HG03108 (cell line): Measurements from ENCODE around the gene TRH.
"Not testable (repeated sequence)": the region's sequence is repeated elsewhere in the genome, so short reads cannot be mapped to it uniquely, and the experiment has no call there.

Experiments used
- ATAC-seq: cut with Tn5 transposase; IDR thresholded peaks from one replicate; pipeline ENCODE4 v1.9.1; 2021; ENCODE audit warnings: moderate library complexity; ENCODE audit not compliant: unreplicated experiment

Gene TRH

DNA sequence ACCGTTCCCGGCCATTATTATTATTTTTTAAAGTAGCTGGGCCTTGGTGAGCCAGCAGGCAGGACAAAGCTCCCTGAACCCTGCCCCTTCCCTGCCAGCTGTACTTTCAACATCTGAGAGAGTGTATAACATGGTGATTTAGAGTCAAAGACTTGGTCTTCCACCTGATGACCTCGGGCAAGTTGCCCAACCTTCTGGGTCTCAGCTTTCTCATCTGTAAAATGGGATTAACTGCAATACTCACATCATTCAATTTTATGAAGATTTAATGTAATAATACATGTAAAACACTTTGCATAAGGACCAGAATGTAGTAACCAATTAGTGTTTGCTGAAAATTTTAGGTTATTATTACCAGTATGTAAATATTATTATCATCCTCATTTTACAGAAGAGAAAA lies 11.9 kb upstream of the TRH start:
- ATAC-seq, result no peak

DNA sequence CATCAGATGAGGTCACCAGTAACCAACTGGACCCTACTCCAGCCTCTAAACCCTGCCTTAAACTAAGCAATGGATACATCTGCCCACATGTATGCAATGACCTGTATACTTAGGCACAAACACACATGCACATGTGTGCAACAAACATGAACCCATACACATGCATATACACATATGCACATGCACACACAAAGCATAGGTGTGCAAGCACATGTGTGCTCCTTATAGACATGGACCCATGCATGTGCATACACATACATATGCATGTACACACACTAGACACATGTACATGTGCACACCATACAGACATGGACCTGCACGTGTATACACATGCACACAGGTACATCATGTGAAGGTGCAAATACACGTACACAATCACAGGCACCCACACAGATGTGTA lies 8.6 kb upstream of the TRH start:
- ATAC-seq, result no peak

DNA sequence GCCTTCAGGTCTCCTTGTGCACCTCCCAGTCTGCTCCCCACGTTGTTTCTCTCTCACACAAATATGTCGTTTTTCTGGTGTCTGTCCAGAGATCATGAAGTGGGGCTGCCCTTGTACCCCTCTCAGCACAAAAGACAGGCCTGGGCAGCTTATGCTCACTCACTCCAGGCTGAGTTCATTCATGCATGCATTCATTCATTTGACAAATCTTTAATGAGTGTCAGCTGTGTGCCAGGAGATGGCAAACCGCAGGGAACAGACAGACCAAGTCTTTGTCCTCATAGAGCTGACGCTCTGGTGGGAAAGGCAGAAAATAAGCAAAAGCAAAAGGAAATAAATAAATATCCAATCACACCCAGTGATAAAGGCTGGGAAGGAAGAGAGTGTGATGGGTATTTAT lies 7.6 kb upstream of the TRH start:
- no peak for ATAC-seq

DNA sequence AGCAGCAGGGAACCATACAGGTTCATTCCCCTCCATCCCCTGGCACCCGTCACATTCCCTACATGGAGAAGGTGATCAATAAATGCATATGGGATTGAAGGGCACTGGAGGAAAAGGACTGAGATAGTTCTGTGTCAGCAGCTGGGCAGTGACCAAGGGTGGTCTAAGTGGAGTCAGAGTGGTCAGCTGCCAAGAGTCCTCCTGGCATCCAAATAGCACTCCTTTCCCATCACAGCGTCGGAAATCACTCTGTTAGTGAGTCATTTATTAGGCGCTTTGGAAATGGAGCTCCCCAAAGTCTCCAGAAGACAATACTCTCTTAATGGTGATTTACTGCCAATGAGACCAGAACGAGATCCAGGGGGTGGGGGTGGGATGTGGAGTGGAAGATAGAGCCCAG lies 6.8 kb upstream of the TRH start:
- ATAC-seq, result no peak

DNA sequence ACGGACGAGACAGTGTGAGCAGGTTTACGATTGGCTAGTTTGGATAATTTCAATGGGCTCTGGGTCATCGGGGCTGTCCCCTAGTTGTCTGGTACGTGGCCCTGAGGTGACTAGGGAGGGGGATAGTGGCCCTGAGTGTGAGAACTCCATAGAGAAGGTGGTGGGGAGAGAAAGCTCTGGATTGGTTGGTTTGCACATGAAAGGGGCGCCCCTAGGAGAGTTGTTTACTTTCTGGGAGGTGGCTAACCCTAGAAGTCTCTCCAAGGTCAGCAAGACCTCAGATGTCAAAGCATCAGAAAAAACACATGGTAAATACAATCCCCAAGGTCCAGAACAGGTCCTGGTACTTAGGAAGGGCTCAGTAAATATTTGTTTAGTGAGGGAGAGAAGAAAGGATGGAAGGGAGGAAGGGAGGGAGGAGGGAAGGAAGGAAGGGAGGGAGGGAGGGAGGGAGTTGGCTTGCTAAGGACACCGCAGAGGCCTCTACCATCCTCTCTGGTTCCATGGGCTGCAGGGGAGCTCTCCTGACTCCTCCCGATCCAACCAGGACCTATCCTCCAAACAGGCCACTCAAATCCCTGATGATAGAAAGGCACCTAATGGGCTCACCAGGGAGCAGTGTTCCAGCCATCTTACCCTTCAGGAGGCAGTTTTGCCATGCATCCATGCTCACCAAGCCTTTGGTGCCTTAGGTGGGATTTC lies 3.0 kb upstream of the TRH start:
- ATAC-seq, result no peak

DNA sequence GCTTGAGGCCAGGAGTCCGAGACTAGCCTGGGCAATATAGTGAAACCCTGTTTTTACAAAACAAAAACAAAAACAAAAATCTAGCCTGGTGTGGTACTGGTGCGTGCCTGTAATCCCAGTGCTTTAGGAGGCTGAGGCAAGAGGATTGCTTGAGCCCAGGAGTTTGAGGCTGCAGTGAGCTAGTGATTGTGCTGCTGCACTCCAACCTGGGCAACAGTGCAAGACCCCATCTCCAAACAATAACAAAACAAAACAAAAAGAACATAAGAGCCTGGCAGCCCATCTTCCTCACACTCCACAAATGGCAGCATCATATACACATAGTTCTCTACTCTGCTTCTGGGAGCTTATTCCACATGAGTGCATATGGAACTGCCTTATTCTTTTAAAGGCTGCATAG lies 2.2 kb upstream of the TRH start:
- no peak for ATAC-seq

DNA sequence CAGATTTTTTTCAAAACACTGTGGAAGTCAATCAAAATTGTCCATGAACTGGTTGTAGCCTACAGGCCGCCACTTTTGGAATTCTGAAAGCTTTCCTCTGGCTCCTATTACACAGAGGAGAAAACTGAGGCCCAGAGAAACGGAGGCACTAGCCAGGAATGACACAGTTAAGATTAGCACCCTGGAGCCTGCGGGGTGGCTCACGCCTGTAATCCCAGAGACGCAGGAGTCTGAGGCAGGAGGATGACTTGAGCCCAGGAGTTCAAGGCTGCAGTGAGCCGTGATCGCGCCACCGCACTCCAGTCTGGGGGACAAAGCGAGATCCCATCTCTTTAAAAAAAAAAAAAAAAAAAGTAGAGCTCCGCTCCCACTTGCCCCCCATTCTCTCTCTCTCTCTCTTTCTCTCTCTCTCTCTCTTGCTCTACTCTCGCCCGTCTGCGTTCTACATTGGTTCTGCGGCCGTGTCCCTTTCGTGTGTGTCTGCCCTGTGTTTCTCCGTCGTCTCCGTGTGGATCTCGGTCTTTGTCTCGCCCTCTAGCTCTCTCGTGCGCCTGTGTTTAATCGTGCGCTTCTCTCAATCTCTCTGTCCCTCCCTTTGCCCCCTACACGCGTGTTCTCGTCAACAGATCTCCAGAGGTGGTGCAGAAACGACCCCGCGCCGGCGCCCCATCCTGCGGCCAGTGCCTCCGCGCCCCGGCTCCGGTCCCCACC lies 512 bp upstream of the TRH start:
- ATAC-seq, result no peak

DNA sequence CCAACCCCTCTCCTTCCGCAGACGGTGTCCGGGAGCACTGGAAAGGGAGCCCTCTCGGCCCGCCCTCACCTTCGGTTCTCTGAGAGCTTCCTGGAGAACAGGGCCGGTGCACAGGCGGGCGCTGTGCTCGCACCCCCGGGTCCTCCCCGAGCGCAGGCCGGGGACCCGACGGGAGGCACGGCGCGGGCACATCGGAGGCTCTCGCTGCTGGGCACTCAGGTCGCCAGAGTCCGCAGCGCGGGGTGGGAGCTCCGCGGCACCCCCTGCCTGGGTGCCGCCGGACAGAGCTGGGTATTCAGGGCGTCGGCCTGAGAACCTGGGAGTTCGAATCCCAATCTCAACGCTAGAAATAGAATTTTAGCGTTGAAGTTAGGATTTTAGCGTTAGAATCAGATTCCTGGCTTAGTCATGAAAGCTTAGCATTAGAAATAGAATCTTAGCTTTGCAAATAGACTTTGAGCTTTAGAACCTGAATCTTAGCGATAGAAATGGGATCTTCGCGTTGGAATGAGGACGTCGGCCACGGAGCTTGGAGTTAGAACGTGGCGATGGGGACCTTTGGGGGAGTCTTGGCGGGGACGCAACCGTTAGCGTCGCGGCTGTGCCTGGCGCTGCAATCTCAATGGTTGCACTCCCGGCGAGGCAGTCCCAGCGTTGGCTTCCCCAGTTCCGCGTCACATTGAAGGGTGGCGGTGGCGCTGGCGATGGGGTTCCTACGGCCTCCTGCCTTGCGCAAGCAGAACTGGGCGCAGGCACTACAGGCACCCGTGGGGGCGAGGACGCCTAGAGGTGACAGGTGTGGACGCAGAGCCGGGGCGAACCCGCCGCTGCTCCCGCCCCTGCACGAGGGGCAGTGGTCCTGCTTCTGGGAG lies 549 bp downstream of the TRH start:
- ATAC-seq, result no peak

DNA sequence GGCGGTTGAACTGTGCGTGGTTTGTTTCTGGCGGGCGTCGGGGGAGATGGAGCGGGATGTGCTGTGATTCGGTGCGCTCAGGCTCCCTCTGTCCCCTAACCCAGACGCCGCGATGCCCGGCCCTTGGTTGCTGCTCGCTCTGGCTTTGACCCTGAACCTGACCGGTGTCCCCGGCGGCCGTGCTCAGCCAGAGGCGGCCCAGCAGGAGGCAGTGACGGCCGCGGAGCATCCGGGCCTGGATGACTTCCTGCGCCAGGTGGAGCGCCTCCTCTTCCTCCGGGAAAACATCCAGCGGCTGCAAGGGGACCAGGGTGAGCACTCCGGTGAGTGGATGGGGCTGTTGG lies 1.2 kb downstream of the TRH start:
- no peak for ATAC-seq

DNA sequence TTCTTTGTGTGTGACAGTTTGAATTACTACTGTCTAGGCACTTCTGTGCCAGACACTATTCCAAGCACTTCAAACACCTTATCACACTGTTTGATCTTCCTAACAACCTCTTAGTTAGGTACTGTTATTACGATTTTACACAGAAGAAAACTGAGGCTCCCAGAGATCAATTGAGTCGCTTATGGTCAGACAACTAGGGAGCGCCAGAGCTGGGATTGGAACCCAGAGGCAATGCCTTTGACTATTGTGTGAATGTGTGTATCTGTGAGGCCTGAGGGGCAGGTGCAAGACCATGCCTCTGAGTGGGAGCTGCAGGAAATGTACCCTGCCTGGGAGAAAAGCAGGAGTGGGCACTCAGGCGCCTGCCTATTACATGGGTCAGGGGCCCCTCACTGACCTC lies 1.8 kb downstream of the TRH start:
- ATAC-seq, result no peak

DNA sequence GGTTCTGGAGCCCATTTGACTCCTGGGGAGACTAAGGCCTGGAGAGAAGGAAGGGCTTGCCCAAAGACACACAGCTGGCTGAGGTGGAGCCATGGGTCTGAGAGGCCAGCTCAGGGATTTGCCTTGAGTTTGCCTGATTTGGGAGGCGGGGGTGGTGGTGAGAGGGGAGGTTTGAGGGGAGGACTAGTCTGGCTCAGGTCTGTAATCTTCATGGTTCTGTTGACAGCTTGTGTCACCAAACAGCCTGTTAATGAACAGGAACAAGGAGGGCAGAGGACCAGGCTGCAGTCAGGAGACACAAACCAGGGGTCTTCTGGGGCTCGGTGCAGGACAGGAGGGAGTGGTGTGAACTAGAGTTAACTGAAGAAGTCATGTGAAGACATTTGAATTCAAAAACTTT lies 3.6 kb downstream of the TRH start:
- no peak for ATAC-seq

DNA sequence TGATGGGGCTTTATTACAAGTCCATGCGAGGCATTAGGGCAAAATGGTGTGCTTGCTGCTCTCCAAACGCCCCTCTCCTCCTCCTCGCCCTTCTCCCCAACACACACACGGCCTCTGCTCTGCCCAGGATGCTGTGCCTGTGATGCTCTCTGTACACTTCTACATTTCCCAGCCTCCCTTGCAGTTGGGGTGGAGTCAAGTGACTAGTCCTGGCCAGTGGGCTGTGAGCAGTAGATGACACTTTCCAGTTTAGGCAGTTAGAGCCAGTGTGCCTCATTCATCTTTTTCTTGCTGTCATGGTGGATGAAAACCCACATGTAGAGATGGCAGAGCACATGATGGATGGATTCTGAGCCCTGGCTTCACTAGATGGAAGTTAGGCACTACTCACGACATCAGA lies 5.4 kb downstream of the TRH start:
- no peak for ATAC-seq

DNA sequence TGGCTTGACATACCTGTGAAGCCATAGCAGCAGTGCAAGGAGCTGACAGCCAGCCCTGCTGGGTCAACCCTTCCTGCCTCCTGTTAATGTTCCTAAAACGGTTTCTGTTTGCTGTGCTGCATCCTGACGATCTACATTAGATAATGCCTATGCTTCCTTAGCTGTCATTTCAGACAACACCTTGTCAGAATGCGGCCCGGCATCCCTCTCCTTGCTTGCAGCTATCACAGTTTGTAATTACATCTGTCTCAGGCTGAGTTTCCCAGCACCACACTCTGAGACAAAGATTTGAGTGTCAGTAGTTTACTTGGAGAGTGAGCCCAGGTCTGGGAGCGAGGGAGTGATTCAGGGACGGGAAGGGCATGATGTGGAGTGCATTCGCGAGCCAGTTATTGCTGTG lies 9.0 kb downstream of the TRH start:
- no peak for ATAC-seq

DNA sequence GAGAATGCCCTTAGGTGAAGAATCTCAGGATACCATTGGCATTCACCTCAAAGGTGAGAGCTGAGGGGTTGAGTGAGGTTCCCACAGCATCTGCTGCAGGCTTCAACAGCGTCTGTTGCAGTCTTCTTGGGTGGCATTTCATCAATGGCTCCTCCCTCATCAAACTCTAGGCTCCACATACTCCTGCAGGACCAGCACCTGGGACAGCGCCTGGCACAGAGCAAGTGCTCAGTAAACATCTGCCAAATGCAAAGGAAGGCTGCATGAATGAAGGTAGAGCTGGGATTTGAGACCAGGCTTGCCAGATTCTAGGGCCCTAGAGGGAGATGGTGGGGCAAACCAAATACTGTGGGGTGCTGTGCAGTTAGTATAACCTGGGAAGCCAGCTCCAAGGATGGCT lies 9.6 kb downstream of the TRH start:
- ATAC-seq, result no peak

DNA sequence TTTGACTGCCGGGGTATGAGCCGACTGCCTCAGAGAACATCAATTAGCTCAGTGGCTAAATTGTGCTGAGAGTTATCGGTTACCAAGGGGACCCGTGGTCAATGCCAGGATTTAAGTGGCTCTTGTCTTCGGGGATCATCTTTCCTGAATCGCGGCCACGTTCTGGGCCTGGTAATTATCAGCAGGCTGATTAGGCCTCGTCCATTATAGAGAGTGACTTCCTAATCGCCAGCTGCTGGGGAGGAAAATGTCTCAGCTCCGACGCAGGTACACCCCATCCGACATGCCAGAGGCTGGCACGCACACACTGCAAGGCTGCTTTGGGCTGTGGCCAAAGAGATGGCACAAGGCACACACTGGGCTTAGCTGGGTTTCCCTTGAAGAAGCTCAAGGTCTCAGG lies 10.6 kb downstream of the TRH start:
- ATAC-seq, result no peak

DNA sequence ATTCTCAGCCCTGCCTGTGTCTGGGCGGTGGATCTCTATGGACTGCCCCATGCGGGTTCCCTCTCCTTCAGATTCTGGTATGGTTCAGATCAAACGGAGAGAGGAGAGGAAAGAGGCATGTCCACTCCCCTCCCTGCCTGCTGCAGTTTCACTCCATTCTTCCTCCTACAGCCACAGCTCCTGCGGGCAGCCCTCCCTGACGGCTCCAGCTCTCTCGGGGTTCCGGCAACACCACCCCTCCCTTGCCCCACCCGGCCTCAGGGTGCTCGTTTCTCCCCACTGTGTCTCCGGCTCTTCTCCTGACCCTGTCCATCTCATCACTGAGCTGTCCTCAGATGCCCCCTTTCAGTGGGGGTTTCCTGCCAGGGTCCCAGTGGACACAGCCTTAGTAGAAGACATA lies 13.9 kb downstream of the TRH start:
- ATAC-seq, result no peak

DNA sequence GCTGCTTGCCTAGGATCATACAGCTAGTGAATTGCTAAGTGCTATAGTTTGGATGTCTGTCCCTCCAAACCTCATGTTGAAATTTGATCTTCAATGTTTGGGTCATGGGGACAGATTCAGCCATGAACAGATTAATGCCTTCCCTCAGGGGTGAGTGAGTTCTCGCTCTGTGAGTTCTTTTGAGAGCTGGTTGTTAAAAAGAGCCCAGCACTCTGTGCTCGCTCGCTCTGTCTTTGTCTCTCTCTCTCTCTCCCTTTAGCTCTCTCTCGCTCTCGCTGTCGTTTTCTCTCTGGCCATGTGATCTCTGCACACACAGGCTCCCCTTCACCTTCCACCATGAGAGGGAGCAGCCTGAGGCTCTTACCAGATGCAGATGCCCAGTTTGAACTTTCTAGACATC lies 14.9 kb downstream of the TRH start:
- no peak for ATAC-seq

DNA sequence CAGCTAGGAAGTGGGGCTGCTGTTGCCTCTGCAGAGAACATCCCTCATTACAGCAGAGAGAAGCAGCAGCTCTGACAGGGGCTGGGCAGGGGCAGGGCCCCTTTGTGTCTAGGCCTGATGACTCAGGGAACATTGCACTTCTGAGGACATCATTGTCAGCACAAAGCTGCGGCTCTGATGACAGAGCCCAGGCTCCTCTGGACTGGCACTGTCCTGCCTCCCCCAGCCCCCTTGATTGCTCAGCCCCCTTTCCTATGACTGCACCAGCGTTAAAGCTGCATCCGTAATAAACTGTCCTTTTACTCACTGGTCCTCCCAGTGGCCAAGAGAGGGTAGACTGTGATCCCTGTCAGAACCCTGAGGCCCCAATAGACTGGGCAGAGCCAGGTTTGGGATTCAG lies 18.3 kb downstream of the TRH start:
- no peak for ATAC-seq

DNA sequence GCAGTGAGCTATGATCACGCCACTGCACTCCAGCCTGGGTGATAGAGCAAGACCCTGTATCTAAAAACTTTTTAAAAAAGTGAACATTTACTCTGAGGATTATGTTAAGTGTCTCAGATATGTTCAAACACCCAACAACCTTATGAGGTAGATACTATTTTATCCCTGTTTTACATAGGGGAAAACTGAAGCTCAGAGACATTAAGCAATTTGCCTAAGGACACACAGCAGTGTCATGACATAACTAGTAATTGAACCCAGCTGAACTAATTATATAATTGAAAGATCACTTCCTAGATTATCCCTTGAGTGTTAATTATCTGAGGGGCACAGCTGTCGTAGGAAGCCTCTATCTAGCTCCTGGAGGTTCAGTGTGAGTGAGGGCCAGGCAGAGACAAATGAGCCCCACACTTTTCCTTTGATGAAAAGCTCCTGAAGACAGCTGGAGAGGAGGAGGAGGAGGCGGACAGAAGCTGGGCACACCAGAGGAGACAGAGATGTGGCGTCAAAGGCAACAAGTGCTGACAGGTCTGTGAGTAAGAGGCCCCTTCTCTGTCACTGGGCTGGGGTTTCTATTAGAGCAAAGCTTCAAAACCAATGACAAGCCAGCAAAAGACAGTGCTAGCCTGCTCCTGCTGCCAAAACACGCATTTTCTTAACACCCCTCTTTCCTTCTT lies 20.5 kb downstream of the TRH start:
- no peak for ATAC-seq

DNA sequence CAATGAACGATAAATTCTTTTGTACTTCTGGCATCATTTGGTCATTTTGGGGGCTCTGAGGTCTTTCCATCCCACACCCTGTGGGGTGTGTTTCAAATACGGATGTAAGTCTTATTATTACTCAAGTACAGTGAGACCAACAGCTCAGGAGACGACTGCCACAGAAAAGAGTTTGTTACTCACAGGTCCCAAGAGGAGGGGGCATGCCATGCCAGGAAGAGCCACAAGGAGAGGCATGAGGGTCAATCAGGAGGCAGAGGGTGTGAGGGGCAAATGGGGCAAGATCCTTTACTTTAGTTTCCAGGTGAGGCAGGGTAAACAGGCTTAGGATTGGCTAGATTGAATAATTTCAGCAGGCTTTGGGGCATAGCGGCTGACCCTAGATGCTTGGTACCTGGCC lies 21.6 kb downstream of the TRH start:
- ATAC-seq, result no peak

DNA sequence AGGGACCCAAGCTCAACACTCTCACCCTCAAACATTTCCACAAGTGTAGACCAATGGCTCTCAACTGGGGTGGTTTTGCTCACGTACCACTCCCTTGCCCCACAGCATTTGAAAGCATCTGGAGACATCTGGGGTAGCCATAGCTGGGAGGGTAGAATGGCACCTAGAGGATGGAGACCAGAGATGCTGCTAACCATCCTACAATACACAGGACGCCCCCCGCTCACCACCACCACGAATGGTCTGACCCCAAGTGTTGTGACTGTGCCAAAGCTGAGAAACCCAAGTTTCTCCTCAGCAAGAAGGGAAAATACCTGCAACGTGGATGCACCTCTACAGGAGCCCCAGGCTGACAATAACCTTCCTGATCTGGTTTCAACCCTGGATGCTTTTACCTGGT lies 24.7 kb downstream of the TRH start:
- ATAC-seq, result not testable (repeated sequence)
